Breast epithelium (tissue), 3 donors: ENCODE results near the gene NUMBL.

Source experiments
- POLR2A ChIP-seq: fragments of 450-650 bp; IDR thresholded peaks from one replicate; pipeline ENCODE4 v1.6.1; 2016; ENCODE audit warnings: antibody characterized with exemption, mild to moderate bottlenecking, moderate library complexity
- POLR2AphosphoS5 ChIP-seq, 3 donors: sonication (generic); formaldehyde crosslinking; IDR thresholded peaks; one replicate each; pipeline ENCODE4 v1.6.1; 2017; ENCODE audit warnings: antibody characterized with exemption in 3 of 3
- TF ChIP-seq, protein P1 (sequence below), 3 donors: fragments of 450-650 bp; IDR thresholded peaks; one replicate each; pipeline ENCODE4 v1.5.1; 2016 to 2017; ENCODE audit warnings: antibody characterized with exemption in 3 of 3, mild to moderate bottlenecking in 3 of 3, moderate library complexity in 3 of 3

DNA sequence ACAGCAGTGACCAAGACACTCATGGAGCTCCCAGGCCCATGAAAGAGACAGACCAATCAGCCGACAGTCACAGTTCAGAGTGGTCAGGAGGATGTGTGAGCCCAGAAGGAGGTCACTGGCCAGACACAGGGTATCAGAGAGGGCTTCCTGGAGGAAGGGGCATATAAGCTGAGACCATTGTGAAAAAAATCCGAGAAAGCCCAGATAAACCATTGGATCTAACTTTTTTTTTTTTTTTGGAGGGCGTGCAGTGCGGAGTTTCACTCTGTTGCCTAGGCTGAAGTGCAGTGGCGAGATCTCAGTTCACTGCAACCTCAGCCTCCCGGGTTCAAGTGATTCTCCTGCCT, 30.7 kb upstream of the NUMBL start:
- TF ChIP-seq, protein P1, sequence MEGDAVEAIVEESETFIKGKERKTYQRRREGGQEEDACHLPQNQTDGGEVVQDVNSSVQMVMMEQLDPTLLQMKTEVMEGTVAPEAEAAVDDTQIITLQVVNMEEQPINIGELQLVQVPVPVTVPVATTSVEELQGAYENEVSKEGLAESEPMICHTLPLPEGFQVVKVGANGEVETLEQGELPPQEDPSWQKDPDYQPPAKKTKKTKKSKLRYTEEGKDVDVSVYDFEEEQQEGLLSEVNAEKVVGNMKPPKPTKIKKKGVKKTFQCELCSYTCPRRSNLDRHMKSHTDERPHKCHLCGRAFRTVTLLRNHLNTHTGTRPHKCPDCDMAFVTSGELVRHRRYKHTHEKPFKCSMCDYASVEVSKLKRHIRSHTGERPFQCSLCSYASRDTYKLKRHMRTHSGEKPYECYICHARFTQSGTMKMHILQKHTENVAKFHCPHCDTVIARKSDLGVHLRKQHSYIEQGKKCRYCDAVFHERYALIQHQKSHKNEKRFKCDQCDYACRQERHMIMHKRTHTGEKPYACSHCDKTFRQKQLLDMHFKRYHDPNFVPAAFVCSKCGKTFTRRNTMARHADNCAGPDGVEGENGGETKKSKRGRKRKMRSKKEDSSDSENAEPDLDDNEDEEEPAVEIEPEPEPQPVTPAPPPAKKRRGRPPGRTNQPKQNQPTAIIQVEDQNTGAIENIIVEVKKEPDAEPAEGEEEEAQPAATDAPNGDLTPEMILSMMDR (IDR thresholded peaks at IDR 0.05): no peak
- TF ChIP-seq POLR2A (no peak), POLR2AphosphoS5 (IDR thresholded peaks at IDR 0.05) (no peak)
